HEK293T (cell line): ENCODE data around the gene GNB5.

Experiments
- ARNT ChIP-seq: fragments of 450-650 bp; IDR thresholded peaks from 2 replicates; pipeline ENCODE4 v1.6.1; 2017; ENCODE audit warnings: mild to moderate bottlenecking
- CTBP1 ChIP-seq: fragments of 450-650 bp; IDR thresholded peaks from 2 replicates; pipeline ENCODE4 v1.6.1; 2016; ENCODE audit warnings: borderline replicate concordance
- ELF4 ChIP-seq: fragments of 450-650 bp; IDR thresholded peaks from 2 replicates; pipeline ENCODE4 v1.6.1; 2017; ENCODE audit warnings: antibody characterized with exemption
- FOXA1 ChIP-seq: fragments of 450-650 bp; IDR thresholded peaks from 2 replicates; pipeline ENCODE4 v1.6.1; 2016; ENCODE audit warnings: mild to moderate bottlenecking
- FOXM1 ChIP-seq: fragments of 450-650 bp; IDR thresholded peaks from 2 replicates; pipeline ENCODE4 v1.6.1; 2017; ENCODE audit warnings: mild to moderate bottlenecking, borderline replicate concordance
- HDGF ChIP-seq: fragments of 450-650 bp; IDR thresholded peaks from 2 replicates; pipeline ENCODE4 v1.6.1; 2017; ENCODE audit warnings: antibody characterized with exemption, borderline replicate concordance
- L3MBTL2 ChIP-seq: fragments of 450-650 bp; conservative IDR thresholded peaks from 2 replicates; pipeline ENCODE4 v1.6.1; 2016; ENCODE audit warnings: mild to moderate bottlenecking
- NFRKB ChIP-seq: fragments of 450-650 bp; IDR thresholded peaks from 2 replicates; pipeline ENCODE4 v1.6.1; 2016; ENCODE audit warnings: mild to moderate bottlenecking, moderate library complexity
- SP1 ChIP-seq: fragments of 450-650 bp; IDR thresholded peaks from 2 replicates; pipeline ENCODE4 v1.6.1; 2017
- SUZ12 ChIP-seq: fragments of 450-650 bp; IDR thresholded peaks from 2 replicates; pipeline ENCODE4 v1.6.1; 2016; ENCODE audit warnings: mild to moderate bottlenecking
- TARDBP ChIP-seq: fragments of 450-650 bp; IDR thresholded peaks from 2 replicates; pipeline ENCODE4 v1.6.1; 2016
- ZNF384 ChIP-seq: fragments of 450-650 bp; IDR thresholded peaks from 2 replicates; pipeline ENCODE4 v1.6.1; 2016
- TF ChIP-seq, protein P1 (sequence below): fragments of 450-650 bp; IDR thresholded peaks from 2 replicates; pipeline ENCODE4 v1.6.1; 2016

DNA sequence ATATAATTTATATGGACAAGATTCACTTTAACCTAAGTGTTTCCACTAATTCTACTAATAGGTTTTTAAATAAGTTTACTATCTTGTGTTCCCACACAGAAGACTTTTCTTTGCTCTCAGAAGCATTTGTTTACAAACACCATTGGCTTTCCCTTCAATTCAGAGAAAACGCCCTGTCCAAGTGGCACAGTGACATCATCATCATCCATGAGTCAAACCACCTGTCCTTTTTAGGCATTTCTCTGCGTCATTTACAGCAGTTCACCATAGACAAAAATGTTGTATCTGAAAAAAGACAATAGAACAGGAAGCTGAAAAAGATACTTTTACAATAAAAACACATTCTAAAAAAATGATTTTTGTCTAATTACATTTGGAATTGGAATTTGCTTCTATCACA lies 69.3 kb downstream of the GNB5 start:
- TF ChIP-seq CTBP1 (no peak), ZNF384 (no peak), TARDBP (no peak), ARNT (no peak), SUZ12 (no peak), ELF4 (no peak), FOXA1 (no peak), FOXM1 (no peak), SP1 (no peak), HDGF (no peak), NFRKB (no peak), L3MBTL2 (no peak)
- TF ChIP-seq, protein P1, sequence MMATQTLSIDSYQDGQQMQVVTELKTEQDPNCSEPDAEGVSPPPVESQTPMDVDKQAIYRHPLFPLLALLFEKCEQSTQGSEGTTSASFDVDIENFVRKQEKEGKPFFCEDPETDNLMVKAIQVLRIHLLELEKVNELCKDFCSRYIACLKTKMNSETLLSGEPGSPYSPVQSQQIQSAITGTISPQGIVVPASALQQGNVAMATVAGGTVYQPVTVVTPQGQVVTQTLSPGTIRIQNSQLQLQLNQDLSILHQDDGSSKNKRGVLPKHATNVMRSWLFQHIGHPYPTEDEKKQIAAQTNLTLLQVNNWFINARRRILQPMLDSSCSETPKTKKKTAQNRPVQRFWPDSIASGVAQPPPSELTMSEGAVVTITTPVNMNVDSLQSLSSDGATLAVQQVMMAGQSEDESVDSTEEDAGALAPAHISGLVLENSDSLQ, result no peak
